ENCODE data around the gene NFIA. TPM values are rescaled to one million over a fixed set of nuclear protein-coding genes. Genes with fewer than 3 reads are reported as not detected.

Gene NFIA
- total RNA-seq, 1 experiment from 2014 or later: 0.35 TPM

DNA sequence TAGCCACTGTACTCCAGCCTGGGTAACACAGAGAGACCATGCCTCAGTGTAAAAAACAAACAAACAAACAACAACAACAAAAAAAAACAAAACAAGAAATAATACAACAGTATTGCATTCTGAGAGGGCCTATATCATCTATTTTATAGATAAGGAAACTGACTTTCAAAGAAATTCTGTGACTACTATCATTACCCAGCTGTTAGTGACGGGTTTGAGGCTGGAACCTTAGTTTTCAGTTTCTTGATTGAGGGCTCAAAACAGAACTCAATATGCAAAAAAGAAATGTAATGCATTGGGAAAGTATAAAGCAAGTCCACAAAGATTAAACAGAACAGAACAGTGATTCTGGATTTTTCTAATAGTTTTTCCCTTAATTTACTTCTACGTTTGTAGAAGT is 149.4 kb downstream of the NFIA start:
- Histone ChIP-seq H2AFZ (ENCODE audit: low read length) (no peak overlapping the region), H3K56ac (ENCODE audit: insufficient read length, low read depth, low read length) (no peak overlapping the region), H3K79me1 (ENCODE audit: insufficient read depth, low read depth, low read length, poor library complexity, severe bottlenecking) (no peaks in the 10 kb centered on the region), H2BK5ac (ENCODE audit: insufficient read length, low read length) (no peak overlapping the region), H4K8ac (replicated peaks; ENCODE audit: insufficient read length, low read depth, low read length) (no peak overlapping the region), H3K23ac (ENCODE audit: insufficient read length, low read depth, low read length) (no peak overlapping the region), H3K27me3 (ENCODE audit: insufficient read depth, low read length) (no peaks in the 10 kb centered on the region), H2BK120ac (ENCODE audit: low read depth, low read length, poor library complexity, severe bottlenecking) (no peak overlapping the region), H3K14ac (ENCODE audit: insufficient read depth, low read length) (no peak overlapping the region), H4K5ac (ENCODE audit: insufficient read length, low read depth, low read length) (no peak overlapping the region), H4K20me1 (ENCODE audit: control insufficient read depth, insufficient read depth, insufficient read length) (no peaks in the 10 kb centered on the region), H2BK15ac (ENCODE audit: low read depth, low read length) (no peak overlapping the region), H3K27ac (ENCODE audit: insufficient read length, low read depth, low read length) (no peak overlapping the region), H3T11ph (ENCODE audit: low read length) (no peak overlapping the region), H2BK20ac (ENCODE audit: low read depth, low read length, poor library complexity, severe bottlenecking) (no peak overlapping the region), H3K9ac (ENCODE audit: extremely low read depth, insufficient read length, low read length) (no peak overlapping the region), H2AK5ac (ENCODE audit: insufficient read length, low read length) (no peak overlapping the region), H3K4me1 (ENCODE audit: insufficient read depth, low read length) (no peaks in the 10 kb centered on the region; the same call in 1 of the 2 replicates), H3K18ac (ENCODE audit: insufficient read length, low read depth, low read length) (no peak overlapping the region), H3K79me2 (ENCODE audit: insufficient read depth, low read length) (no peaks in the 10 kb centered on the region), H3K9me3 (ENCODE audit: control insufficient read depth, low read depth, low read length) (no peaks in the 10 kb centered on the region), H3K4me2 (ENCODE audit: insufficient read depth, insufficient read length, low read length) (no peak overlapping the region), H3K4ac (ENCODE audit: low read depth, low read length) (no peak overlapping the region), H3K23me2 (ENCODE audit: insufficient read length, low read depth, low read length, poor library complexity, severe bottlenecking) (no peaks in the 10 kb centered on the region), H2BK12ac (ENCODE audit: insufficient read length, low read depth, low read length) (no peak overlapping the region), H4K91ac (ENCODE audit: insufficient read length, low read depth, low read length) (no peak overlapping the region)
- Mint-ChIP-seq H3K9me3 (no peaks in the 10 kb centered on the region), H3K27me3 (ENCODE audit: low read depth) (no peaks in the 10 kb centered on the region), H3K36me3 (ENCODE audit: insufficient read depth in 1 of 3, low read depth in 3 of 3) (no peaks in the 10 kb centered on the region), H3K4me3 (no peak overlapping the region), H3K27ac (no peak overlapping the region), H3K4me1 (peaks cover 13 to 29% of the 10 kb centered on the region in 2 experiments)
- TF ChIP-seq, protein P1, sequence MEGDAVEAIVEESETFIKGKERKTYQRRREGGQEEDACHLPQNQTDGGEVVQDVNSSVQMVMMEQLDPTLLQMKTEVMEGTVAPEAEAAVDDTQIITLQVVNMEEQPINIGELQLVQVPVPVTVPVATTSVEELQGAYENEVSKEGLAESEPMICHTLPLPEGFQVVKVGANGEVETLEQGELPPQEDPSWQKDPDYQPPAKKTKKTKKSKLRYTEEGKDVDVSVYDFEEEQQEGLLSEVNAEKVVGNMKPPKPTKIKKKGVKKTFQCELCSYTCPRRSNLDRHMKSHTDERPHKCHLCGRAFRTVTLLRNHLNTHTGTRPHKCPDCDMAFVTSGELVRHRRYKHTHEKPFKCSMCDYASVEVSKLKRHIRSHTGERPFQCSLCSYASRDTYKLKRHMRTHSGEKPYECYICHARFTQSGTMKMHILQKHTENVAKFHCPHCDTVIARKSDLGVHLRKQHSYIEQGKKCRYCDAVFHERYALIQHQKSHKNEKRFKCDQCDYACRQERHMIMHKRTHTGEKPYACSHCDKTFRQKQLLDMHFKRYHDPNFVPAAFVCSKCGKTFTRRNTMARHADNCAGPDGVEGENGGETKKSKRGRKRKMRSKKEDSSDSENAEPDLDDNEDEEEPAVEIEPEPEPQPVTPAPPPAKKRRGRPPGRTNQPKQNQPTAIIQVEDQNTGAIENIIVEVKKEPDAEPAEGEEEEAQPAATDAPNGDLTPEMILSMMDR (conservative IDR thresholded peaks at IDR 0.05): no peak
- no peak for DNase-seq
- no CpG with 5 or more reads among the region's 2 CpGs for WGBS (ENCODE audit: extremely low coverage, insufficient read length, low lambda C conversion rate)

All from H9 (cell line).